ENCODE results near the gene IPO9.

The IPO9 gene

DNA sequence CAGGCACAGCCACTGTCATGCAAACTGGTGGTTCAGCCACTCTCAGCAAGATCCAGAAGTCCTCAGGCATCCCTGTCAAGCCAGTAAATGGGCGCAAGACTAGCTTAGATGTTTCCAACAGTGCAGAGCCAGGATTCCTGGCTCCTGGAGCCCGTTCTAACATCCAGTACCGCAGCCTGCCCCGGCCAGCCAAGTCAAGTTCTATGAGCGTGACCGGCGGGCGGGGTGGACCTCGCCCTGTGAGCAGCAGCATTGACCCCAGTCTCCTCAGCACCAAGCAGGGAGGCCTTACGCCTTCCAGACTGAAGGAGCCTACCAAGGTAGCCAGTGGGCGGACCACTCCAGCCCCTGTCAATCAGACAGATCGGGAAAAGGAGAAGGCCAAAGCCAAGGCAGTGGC lies 46.6 kb upstream of the IPO9 start:
- Histone ChIP-seq H3K79me2 (ENCODE audit: insufficient read depth, low read depth) (no peaks in the 10 kb centered on the region), H3K4me2 (no peak overlapping the region), H3K36me3 (ENCODE audit: insufficient read depth) (peaks cover 4% of the 10 kb centered on the region; the same call in 1 of the 2 replicates), H3K27me3 (ENCODE audit: insufficient read depth, low read depth) (no peaks in the 10 kb centered on the region), H4K20me1 (ENCODE audit: insufficient read depth) (no peaks in the 10 kb centered on the region), H3K4me1 (ENCODE audit: low read depth, poor library complexity, severe bottlenecking) (no peaks in the 10 kb centered on the region), H3K27ac (no peak overlapping the region), H2AFZ (ENCODE audit: low read depth) (no peak overlapping the region), H3K4me3 (IDR thresholded peaks at IDR 0.05; ENCODE audit: insufficient read depth, low read depth, low read length) (no peak overlapping the region), H3K9ac (no peak overlapping the region)
- TF ChIP-seq, protein P1, sequence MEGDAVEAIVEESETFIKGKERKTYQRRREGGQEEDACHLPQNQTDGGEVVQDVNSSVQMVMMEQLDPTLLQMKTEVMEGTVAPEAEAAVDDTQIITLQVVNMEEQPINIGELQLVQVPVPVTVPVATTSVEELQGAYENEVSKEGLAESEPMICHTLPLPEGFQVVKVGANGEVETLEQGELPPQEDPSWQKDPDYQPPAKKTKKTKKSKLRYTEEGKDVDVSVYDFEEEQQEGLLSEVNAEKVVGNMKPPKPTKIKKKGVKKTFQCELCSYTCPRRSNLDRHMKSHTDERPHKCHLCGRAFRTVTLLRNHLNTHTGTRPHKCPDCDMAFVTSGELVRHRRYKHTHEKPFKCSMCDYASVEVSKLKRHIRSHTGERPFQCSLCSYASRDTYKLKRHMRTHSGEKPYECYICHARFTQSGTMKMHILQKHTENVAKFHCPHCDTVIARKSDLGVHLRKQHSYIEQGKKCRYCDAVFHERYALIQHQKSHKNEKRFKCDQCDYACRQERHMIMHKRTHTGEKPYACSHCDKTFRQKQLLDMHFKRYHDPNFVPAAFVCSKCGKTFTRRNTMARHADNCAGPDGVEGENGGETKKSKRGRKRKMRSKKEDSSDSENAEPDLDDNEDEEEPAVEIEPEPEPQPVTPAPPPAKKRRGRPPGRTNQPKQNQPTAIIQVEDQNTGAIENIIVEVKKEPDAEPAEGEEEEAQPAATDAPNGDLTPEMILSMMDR (conservative IDR thresholded peaks at IDR 0.05; ENCODE audit: low read depth, low read length), result no peak

DNA sequence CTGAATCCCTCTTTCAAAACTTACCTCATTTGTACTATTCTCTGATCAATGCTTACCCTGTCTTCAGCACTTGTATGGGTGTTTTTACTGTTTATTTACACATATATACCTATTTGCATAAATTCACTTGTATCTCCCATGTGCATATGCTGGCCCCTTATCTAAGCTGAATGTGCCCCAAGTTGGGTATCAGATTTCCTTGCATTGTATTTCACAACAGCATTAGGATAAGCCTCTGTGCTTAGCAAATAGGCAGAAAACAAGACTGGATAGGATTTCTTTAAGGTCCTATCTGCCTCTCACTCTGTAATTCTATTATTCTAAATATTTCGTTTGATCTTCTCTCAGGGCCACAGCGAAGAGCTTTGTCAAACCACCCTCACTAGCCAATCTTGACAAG lies 45.9 kb upstream of the IPO9 start:
- H3K27ac ChIP-seq, result no peak overlapping the region
- no peaks in the 10 kb centered on the region for H3K27me3 ChIP-seq (ENCODE audit: insufficient read depth, low read depth)
- no peaks in the 10 kb centered on the region for H4K20me1 ChIP-seq (ENCODE audit: insufficient read depth)
- TF ChIP-seq, protein P1 (conservative IDR thresholded peaks at IDR 0.05; ENCODE audit: low read depth, low read length), result no peak
- no peaks in the 10 kb centered on the region for H3K79me2 ChIP-seq (ENCODE audit: insufficient read depth, low read depth)
- H3K4me2 ChIP-seq, result no peak overlapping the region
- H3K36me3 ChIP-seq (ENCODE audit: insufficient read depth), result peaks cover 4% of the 10 kb centered on the region; the same call in 1 of the 2 replicates
- H3K4me3 ChIP-seq (IDR thresholded peaks at IDR 0.05; ENCODE audit: insufficient read depth, low read depth, low read length), result no peak overlapping the region
- no peak overlapping the region for H3K9ac ChIP-seq
- H2AFZ ChIP-seq (ENCODE audit: low read depth), result no peak overlapping the region
- H3K4me1 ChIP-seq (ENCODE audit: low read depth, poor library complexity, severe bottlenecking), result no peaks in the 10 kb centered on the region

DNA sequence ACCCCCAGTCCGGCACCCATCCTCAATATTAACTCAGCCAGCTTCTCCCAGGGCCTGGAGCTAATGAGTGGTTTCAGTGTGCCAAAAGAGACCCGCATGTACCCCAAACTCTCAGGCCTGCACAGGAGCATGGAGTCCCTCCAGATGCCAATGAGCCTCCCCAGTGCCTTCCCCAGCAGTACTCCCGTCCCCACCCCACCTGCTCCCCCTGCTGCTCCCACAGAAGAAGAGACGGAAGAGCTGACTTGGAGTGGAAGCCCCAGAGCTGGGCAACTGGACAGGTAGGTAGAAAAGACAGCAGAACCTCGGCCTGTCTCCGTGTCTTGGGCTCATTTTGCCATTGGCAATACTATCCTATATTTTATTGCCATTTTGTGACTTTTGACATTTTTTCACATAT lies 45.4 kb upstream of the IPO9 start:
- no peak overlapping the region for H3K4me2 ChIP-seq
- no peaks in the 10 kb centered on the region for H3K79me2 ChIP-seq (ENCODE audit: insufficient read depth, low read depth)
- H4K20me1 ChIP-seq (ENCODE audit: insufficient read depth), result no peaks in the 10 kb centered on the region
- H3K4me1 ChIP-seq (ENCODE audit: low read depth, poor library complexity, severe bottlenecking), result no peaks in the 10 kb centered on the region
- no peak overlapping the region for H3K4me3 ChIP-seq (IDR thresholded peaks at IDR 0.05; ENCODE audit: insufficient read depth, low read depth, low read length)
- TF ChIP-seq, protein P1 (conservative IDR thresholded peaks at IDR 0.05; ENCODE audit: low read depth, low read length), result no peak
- H3K9ac ChIP-seq, result no peak overlapping the region
- no peak overlapping the region for H3K27ac ChIP-seq
- H3K36me3 ChIP-seq (ENCODE audit: insufficient read depth), result peaks cover 4% of the 10 kb centered on the region; the same call in 1 of the 2 replicates
- no peak overlapping the region for H2AFZ ChIP-seq (ENCODE audit: low read depth)
- no peaks in the 10 kb centered on the region for H3K27me3 ChIP-seq (ENCODE audit: insufficient read depth, low read depth)

DNA sequence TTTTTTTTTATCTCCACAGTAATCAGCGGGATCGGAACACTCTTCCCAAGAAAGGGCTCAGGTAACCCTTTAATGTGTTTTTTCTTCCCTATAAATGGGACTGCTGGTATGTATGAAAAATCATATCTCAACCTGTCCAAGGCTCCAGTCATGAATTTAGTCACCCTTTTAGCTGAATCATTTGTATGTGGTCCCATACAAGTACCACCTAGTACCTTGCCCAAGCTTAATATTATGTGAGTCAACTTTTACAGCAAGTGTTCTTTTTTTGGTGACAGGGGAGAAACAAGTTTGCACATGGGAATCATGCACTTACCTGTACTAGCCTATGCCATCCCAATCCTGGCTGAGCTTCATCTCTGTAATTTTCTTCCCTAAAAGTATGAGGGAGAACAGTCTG lies 43.7 kb upstream of the IPO9 start:
- H3K9ac ChIP-seq, result no peak overlapping the region
- H3K4me3 ChIP-seq (IDR thresholded peaks at IDR 0.05; ENCODE audit: insufficient read depth, low read depth, low read length), result no peak overlapping the region
- no peak overlapping the region for H2AFZ ChIP-seq (ENCODE audit: low read depth)
- H3K79me2 ChIP-seq (ENCODE audit: insufficient read depth, low read depth), result no peaks in the 10 kb centered on the region
- H3K36me3 ChIP-seq (ENCODE audit: insufficient read depth), result peaks cover 4% of the 10 kb centered on the region; the same call in 1 of the 2 replicates
- TF ChIP-seq, protein P1 (conservative IDR thresholded peaks at IDR 0.05; ENCODE audit: low read depth, low read length), result no peak
- no peaks in the 10 kb centered on the region for H4K20me1 ChIP-seq (ENCODE audit: insufficient read depth)
- no peak overlapping the region for H3K27ac ChIP-seq
- no peak overlapping the region for H3K4me2 ChIP-seq
- H3K4me1 ChIP-seq (ENCODE audit: low read depth, poor library complexity, severe bottlenecking), result no peaks in the 10 kb centered on the region
- H3K27me3 ChIP-seq (ENCODE audit: insufficient read depth, low read depth), result no peaks in the 10 kb centered on the region

Measured in KMS-11 (cell line).